Measurements from ENCODE around the gene KPTN.

KPTN gene

DNA sequence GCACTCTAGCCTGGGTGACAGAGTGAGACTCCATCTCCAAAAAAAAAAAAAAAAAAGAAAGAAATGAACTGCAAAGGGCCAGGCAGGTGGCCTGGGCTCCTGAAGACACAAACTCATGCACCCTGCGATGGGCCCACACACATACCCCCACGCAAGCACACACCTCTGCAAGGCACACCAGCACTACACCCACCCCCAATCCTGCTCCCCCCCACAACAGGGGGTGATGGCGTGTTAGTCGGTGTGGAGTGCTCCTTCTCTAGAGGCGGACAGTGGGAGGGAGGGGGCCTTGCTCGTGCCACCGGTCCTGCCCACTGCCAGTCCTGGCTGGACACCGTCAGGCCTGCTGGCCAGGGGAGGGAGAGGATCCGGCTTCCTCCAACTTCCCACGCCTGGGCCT is 10.7 kb downstream of the KPTN start:
- TF ChIP-seq, protein P1, sequence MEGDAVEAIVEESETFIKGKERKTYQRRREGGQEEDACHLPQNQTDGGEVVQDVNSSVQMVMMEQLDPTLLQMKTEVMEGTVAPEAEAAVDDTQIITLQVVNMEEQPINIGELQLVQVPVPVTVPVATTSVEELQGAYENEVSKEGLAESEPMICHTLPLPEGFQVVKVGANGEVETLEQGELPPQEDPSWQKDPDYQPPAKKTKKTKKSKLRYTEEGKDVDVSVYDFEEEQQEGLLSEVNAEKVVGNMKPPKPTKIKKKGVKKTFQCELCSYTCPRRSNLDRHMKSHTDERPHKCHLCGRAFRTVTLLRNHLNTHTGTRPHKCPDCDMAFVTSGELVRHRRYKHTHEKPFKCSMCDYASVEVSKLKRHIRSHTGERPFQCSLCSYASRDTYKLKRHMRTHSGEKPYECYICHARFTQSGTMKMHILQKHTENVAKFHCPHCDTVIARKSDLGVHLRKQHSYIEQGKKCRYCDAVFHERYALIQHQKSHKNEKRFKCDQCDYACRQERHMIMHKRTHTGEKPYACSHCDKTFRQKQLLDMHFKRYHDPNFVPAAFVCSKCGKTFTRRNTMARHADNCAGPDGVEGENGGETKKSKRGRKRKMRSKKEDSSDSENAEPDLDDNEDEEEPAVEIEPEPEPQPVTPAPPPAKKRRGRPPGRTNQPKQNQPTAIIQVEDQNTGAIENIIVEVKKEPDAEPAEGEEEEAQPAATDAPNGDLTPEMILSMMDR (IDR thresholded peaks at IDR 0.05; ENCODE audit: insufficient read depth, low read length, poor library complexity, severe bottlenecking), result no peak
- no peak for DNase-seq (ENCODE audit: extremely low read depth, insufficient read length)
- Histone ChIP-seq H3K4me3 (replicated peaks; ENCODE audit: low read depth, low read length) (no peak overlapping the region), H3K36me3 (ENCODE audit: control insufficient read depth, insufficient read depth, low read length) (no peaks in the 10 kb centered on the region), H3K27me3 (replicated peaks; ENCODE audit: control insufficient read depth, insufficient read depth, low read length) (peaks cover 1% of the 10 kb centered on the region; the same call in 1 of the 2 replicates)

DNA sequence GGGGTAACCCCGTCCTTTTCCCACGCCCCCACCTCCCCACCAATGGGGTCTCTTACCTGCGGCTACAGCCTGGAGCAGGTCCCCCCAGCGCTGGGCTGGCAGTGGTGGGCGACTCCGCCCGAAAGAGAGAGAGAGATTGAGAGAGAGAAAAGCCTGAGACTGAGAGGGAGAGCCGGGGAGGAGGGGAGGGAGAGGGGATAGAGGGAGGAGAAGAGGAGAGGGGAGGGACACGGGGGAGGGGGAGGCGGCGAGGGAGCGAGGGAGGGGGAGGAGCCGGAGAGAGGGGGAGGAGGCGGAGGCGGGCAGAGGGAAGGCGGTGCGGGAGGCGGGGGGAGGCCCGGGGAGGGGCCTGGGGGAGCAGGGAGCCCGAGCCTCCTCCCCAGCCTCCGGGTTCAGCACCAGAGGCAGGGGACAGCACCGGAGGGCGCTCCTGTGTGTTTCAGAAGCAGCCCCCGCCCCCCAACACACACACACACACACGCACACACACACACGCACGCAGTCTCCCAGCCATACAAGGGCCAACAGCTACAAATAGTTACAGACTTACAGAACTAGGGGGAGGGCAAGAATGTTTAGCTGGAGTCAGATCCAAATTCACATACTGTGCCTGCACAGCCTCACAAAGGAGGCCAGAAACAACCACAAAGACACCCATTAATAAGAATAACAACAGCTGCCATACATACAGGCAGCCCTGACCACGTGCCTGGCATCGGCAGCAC is 12.1 kb downstream of the KPTN start, which contains the start of gene SLC8A2:
TSS of gene SLC8A2 (minus strand) at position 161 of the 725 bp plus-strand sequence. CDS start 5,490 bp downstream, outside the sequence.
- H3K36me3 ChIP-seq (ENCODE audit: control insufficient read depth, insufficient read depth, low read length), result no peaks in the 10 kb centered on the region
- H3K27me3 ChIP-seq (replicated peaks; ENCODE audit: control insufficient read depth, insufficient read depth, low read length), result peaks cover 1% of the 10 kb centered on the region; the same call in 1 of the 2 replicates
- TF ChIP-seq, protein P1 (IDR thresholded peaks at IDR 0.05; ENCODE audit: insufficient read depth, low read length, poor library complexity, severe bottlenecking), result no peak
- no peak within 1 kb of the TSS for H3K4me3 ChIP-seq (replicated peaks; ENCODE audit: low read depth, low read length)
- no peak for DNase-seq (ENCODE audit: extremely low read depth, insufficient read length)

DNA sequence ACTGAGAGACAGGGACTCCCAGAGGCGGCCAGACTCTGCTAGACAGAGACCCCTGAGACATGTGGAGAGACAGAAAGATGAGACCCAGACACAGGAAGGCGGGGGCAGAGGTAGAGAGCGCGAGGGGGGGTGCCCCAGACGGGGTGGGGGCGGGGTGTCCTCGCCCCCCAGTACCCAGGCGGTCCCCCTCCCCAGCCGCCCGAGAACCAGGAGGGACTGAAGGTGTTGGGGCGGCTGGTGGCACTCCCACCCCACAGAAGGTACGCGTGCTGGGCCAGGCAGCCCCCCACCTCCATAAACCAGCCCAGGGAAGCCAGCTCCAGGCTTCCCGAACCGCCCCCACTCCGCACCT is 12.7 kb downstream of the KPTN start:
- Histone ChIP-seq H3K27me3 (replicated peaks; ENCODE audit: control insufficient read depth, insufficient read depth, low read length) (peaks cover 1% of the 10 kb centered on the region; the same call in 1 of the 2 replicates), H3K36me3 (ENCODE audit: control insufficient read depth, insufficient read depth, low read length) (no peaks in the 10 kb centered on the region), H3K4me3 (replicated peaks; ENCODE audit: low read depth, low read length) (no peak overlapping the region)
- TF ChIP-seq, protein P1 (IDR thresholded peaks at IDR 0.05; ENCODE audit: insufficient read depth, low read length, poor library complexity, severe bottlenecking), result no peak
- no peak for DNase-seq (ENCODE audit: extremely low read depth, insufficient read length)

DNA sequence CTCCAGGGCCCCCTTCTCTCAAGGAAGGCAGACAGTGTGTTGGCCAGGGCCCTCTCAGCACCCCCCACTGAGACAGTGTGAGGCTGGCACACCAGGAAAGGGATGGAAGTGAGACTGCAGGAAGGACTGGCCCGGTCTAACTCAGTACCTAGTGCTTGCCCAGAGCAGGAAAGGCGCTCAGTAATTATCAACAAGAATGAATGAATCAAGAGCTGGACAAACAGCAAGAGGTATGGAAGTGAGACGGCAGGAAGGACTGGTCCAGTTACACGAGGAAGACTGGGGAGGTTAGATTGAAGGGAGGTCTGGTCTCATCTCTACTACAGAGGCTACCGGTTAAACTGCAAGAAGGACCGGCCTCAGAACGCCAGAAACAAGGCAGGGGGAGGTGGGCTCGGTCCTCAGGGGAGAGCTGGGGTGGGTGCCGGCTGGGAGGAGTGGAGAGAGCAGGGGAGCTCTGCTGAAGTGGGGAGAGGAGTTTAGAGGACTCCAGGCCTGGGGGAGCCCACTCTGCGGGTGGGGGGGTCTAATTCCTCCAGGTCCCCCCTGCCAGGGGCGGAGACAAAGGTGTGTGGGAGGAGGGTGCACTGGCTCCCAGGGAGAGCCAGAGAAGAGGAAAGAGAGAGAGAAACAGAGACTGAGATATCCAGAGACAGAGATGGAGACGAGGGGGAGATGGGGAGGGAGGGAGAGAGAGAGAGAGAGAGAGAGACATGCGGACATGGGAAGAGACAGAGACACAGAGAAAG is 13.4 kb downstream of the KPTN start:
- TF ChIP-seq, protein P1 (IDR thresholded peaks at IDR 0.05; ENCODE audit: insufficient read depth, low read length, poor library complexity, severe bottlenecking), result no peak
- peaks cover 1% of the 10 kb centered on the region; the same call in 1 of the 2 replicates for H3K27me3 ChIP-seq (replicated peaks; ENCODE audit: control insufficient read depth, insufficient read depth, low read length)
- H3K4me3 ChIP-seq (replicated peaks; ENCODE audit: low read depth, low read length), result no peak overlapping the region
- no peaks in the 10 kb centered on the region for H3K36me3 ChIP-seq (ENCODE audit: control insufficient read depth, insufficient read depth, low read length)
- DNase-seq (ENCODE audit: extremely low read depth, insufficient read length), result no peak

DNA sequence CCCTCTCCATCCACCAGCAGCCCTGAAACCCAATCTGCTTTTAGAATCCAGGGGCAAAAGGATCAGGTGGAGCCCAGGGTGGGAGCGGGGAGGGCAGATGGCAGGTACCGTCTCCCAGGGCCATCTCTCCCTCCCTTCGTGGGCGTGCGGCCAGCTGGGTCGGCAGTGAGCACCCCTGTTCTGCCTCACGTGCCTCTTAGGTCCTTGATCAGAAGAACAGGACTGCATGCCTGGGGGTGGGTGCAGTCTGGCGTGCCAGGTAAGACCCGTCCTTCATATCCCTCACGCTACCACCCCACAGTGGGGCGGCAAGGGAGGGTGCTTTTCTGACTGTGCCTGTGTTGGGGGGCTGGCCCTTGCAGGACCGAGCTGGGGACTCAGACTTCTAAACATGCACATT is 14.3 kb downstream of the KPTN start:
- TF ChIP-seq, protein P1 (IDR thresholded peaks at IDR 0.05; ENCODE audit: insufficient read depth, low read length, poor library complexity, severe bottlenecking), result no peak
- no peaks in the 10 kb centered on the region for H3K36me3 ChIP-seq (ENCODE audit: control insufficient read depth, insufficient read depth, low read length)
- no peak for DNase-seq (ENCODE audit: extremely low read depth, insufficient read length)
- peaks cover 1% of the 10 kb centered on the region; the same call in 1 of the 2 replicates for H3K27me3 ChIP-seq (replicated peaks; ENCODE audit: control insufficient read depth, insufficient read depth, low read length)
- H3K4me3 ChIP-seq (replicated peaks; ENCODE audit: low read depth, low read length), result no peak overlapping the region
